Activated CD8-positive, alpha-beta memory T cell treated with anti-CD3 and anti-CD28 coated beads, Interleukin-2, amount 50 U/mL, for 24 hours (primary cell): ENCODE measurements around the gene TMEM245.

ENCODE experiments used
- DNase-seq: peaks from one replicate; pipeline ENCODE4 v3.0.0-alpha.2; 2020; ENCODE audit errors: extremely low read depth

TMEM245 gene

GRCh38 chr9:109101202-109101595, 18.5 kb downstream of the TMEM245 start:
- no peak for DNase-seq

GRCh38 chr9:109100543-109101201, 19.1 kb downstream of the TMEM245 start:
- no peak for DNase-seq

GRCh38 chr9:109098960-109099308, 20.8 kb downstream of the TMEM245 start:
- DNase-seq = no peak

- DNase-seq = no peak
These were observed 21.4 kb downstream of the TMEM245 start for GRCh38 chr9:109098171-109098959.

GRCh38 chr9:109097146-109097545, 22.6 kb downstream of the TMEM245 start:
- DNase-seq = no peak

- no peak for DNase-seq
These were observed 24.4 kb downstream of the TMEM245 start for GRCh38 chr9:109095321-109095720.

- no peak for DNase-seq
These were observed 25.5 kb downstream of the TMEM245 start for GRCh38 chr9:109094268-109094667.

- DNase-seq = no peak
These were observed 27.2 kb downstream of the TMEM245 start for GRCh38 chr9:109092587-109092986.

- no peak for DNase-seq
These were observed 27.6 kb downstream of the TMEM245 start for GRCh38 chr9:109092051-109092580.

GRCh38 chr9:109088221-109088620, 31.5 kb downstream of the TMEM245 start:
- DNase-seq = no peak

- no peak for DNase-seq
These were observed 32.0 kb downstream of the TMEM245 start for GRCh38 chr9:109087795-109088194.

- DNase-seq = no peak
These were observed 33.5 kb downstream of the TMEM245 start for GRCh38 chr9:109086221-109086620.

- DNase-seq = no peak
These were observed 34.2 kb downstream of the TMEM245 start for GRCh38 chr9:109085510-109085909.

- no peak for DNase-seq
These were observed 35.8 kb downstream of the TMEM245 start for GRCh38 chr9:109083813-109084405.

GRCh38 chr9:109083141-109083540, 36.6 kb downstream of the TMEM245 start:
- no peak for DNase-seq

- DNase-seq = no peak
These were observed 37.6 kb downstream of the TMEM245 start for GRCh38 chr9:109082091-109082620.

- DNase-seq = no peak
These were observed 45.4 kb downstream of the TMEM245 start for GRCh38 chr9:109074236-109074889.

- DNase-seq = no peak
These were observed 46.8 kb downstream of the TMEM245 start for GRCh38 chr9:109072821-109073435.

- DNase-seq = no peak
These were observed 47.5 kb downstream of the TMEM245 start for GRCh38 chr9:109072133-109072692.

- DNase-seq = no peak
These were observed 51.0 kb downstream of the TMEM245 start for GRCh38 chr9:109068764-109069163.
